NCI-H146 treated with DMSO at 0.1 percent for 48 hours (cell line): ENCODE data around the gene EFCAB8.
"Not testable (repeated sequence)": the region's sequence is repeated elsewhere in the genome, so short reads cannot be mapped to it uniquely, and the experiment has no call there.

Experiments
- DNase-seq: peaks from one replicate; lab custom pipeline; 2025; ENCODE audit not compliant: unreplicated experiment; lab: John Stamatoyannopoulos, UW

EFCAB8 gene

GRCh38 chr20:32943490-32944052, 84.8 kb downstream of the EFCAB8 start:
- DNase-seq, result no peak

DNA sequence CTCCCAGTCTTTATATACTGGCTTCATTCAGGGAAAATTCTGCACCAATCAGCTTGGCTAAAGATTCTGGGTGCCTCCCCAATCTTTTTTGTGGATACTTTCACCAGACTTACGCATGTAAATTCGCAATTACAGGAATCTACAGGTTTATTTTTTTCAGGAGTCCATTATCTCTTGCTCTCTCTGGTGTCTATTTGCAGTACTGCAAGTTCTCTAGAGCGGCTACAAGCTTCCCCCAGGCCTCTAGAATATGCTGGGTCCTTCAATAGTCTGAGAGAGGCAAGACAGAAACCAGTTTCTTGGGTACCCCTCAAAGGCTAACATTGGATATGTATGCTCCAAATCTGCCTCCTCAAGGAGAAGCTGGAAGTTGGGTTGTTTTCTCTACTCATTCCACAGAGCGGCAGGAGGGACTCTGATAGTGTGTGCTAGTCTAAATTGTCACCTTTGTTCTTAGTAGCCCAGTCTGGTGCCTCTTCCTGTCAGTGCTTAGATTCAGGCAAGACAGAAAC, 87.0 kb downstream of the EFCAB8 start:
- peak; percentile 25 for DNase-seq

DNA sequence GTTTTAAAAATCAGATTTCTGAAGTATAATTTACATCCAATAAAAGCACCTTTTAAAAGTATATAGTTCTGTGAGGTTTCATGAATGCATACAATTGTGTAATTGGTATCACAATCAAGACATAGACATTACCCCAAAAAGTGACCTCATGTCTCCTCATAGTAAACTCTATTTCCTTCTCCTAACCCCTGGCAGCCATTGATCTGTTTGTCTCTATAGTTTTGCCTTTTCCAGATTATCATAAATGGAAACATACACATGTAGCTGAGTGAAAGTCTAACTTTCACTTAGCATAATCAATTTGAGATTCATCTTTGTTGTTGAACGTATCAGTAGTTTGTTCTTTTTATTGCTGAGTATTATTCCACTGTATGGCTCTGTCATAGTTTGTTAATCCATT, 87.9 kb downstream of the EFCAB8 start:
- no peak for DNase-seq

DNA sequence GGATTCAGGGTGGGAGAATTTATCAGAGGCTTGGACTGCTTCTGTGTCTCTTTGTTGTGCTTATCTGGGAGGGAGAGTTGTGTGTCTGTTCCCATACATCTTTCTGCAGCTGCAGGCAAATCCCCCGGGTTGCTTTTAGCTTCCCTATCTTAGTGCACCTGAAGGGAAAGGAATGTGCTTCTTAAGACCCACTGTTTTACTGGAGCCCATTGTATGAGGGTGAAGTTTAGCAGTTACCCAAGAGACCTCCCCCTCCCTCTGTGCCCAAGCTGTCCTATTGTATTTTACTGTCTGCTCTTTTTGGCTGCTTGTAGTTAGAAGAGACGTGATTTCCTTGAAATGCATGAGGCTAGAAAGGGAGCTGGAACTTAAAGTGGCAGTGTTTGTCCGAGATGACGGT, 91.8 kb downstream of the EFCAB8 start:
- not testable (repeated sequence) for DNase-seq

DNA sequence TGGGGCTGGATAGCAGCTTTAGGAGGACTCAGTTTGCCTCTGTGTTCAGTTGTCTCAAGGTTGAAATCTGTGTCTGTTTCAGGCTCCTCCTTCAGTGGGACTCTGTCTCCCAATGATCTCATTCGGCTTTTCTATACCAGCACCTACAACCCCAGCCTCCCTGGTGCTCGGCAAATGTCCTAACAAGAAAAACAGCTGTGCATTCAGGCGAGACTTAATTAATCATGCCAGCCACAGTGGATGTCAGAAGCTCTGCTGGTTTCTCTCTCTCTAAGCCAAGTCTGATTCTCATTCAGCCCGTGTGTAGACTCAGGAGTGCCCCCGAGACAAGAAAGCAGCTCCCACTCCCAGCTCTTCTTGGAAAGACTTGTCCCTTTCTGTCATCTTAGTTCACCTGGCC, 98.7 kb downstream of the EFCAB8 start:
- no peak for DNase-seq

- no peak for DNase-seq
Observed at GRCh38 chr20:32958574-32958973, 99.9 kb downstream of the EFCAB8 start.

DNA sequence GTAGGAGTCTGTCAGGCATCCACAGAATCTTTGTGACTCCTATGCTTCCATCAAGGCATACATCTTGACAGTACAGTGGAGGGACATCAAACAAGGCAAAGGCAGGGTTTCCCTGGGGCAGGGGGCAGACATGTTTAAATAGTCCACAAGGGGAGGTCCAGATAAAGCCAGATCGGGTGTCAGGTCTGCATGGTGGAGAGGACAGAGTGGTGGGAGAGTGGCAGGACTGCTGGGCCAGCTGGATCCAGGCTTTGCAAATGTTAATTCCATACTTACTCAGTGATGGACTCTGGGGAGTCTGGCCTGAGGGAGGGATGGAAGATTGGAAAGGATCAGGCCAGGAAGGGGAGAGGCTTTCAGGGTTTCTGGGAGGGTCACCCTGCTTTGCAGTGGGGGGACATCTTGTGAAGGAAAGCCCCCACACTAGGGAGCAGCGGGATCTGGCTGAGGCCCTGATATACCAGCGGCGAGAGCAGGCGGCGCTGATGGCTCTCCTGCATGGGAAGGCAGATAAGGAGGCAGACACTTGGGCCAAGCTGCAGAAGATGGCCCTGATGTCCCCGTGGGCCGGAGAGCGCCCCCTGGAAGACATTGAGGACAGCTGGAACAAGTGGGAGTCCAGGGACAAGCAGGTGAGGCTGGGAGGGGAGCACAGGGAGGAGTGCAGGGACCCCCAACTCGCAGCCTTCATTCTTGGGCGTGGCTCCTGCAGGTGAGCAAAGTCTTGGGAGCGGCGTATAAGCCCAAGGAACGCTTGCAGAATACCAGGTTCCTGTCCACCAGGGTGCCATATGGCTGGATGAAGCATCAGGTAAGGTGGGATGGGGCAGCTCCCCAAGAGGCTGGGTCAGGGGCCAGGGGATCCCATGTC, 100.9 kb downstream of the EFCAB8 start:
- no peak for DNase-seq

GRCh38 chr20:32960222-32960518, 101.4 kb downstream of the EFCAB8 start:
- DNase-seq, result no peak

DNA sequence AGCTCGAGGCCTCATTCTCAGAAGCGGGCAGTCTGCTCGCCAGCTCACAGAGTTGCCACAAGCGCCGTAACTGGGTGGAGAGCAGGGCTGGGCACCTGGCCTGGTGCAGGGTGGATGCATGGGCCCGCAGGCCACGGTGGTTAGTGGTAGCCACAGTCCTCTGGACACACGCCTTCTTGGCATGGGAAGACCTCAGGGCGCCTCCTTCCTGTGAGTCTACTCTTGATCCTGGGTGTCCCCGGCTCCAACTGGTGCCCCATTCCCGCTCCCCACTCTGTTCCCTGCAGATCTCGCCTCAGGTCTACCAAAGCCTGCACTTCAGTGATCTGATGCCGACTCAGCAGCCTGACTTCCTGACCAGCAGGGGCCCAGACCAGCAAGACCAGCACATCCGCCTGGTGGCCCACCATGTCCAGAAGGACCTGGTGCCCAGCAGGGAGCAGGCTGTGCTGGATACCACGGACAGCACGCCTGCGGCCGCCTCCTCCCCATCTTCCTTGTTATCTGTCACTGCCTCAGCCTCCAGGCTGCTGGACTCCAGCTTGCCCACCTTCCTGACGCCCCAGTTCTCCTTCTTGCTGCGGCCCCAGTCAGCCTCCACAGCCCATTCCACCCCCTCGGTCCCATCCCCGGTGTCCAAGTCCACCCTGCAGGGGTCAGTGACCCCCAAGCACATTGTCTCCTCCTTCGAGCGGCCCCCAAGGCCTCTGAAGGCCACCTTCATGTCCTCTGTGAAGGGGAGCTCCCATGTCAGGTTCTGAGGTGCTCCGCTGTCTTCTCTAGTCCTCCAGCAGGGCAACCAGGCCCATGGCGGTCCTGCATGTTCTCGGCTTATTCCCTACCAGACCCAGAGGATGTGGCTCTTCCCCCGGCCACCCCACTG, 102.4 kb downstream of the EFCAB8 start:
- no peak for DNase-seq

DNA sequence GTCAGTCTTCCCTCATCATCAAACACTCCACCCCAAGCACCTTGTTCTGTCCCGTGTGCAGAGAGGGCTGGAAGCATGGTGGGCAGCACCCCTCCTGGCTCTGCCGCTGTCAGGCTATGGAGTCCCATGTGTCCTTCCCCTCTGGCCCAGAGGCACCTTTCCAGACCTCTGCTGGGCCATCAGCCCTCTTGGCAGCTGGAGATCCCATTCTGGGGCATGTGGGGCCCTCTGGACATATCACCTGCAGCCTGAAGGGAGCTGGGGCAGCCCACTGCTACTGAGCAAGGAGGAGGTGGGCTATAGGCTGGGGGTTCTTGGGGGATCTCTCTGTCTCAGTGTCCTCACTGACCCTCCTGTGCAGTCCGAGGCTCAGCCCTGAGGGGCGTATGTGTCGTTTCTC, 103.3 kb downstream of the EFCAB8 start:
- DNase-seq, result no peak

DNA sequence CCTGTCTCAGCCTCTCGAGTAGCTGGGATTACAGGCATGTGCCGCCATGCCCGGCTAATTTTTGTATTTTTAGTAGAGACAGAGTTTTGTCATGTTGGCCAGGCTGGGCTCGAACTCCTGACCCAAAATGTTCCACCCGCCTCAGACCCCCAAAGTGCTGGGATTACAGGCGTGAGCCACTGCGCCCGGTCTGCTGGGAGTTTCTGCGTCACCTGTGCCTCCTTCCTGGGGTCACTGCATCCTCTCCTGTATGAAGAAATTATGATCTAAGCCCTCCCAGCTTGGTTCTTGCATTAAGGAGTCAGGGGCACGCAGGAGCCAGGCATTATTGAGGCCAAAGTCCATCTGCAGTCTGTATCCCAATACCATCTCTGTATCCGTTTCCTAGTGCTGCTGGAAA, 103.9 kb downstream of the EFCAB8 start:
- DNase-seq, result not testable (repeated sequence)

DNA sequence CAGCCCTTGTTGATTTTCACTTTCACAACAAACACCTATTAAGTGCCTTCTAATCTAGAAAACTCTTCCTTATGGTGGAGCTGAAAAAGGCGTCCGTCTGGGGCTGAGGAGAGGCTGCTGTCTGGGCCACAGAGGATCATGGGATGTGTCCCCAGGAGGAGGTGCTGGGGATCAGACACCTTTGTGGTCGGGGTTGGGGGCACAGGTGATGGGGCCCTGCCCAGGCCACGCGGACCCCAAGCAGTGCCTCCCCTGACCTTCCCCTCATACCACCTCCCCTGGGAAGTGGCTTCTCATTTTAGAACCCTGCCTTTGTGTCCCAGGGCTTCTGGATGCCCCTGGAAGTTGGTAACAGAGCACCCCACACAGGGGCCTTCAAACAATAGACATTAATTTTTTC, 104.5 kb downstream of the EFCAB8 start:
- DNase-seq, result no peak

DNA sequence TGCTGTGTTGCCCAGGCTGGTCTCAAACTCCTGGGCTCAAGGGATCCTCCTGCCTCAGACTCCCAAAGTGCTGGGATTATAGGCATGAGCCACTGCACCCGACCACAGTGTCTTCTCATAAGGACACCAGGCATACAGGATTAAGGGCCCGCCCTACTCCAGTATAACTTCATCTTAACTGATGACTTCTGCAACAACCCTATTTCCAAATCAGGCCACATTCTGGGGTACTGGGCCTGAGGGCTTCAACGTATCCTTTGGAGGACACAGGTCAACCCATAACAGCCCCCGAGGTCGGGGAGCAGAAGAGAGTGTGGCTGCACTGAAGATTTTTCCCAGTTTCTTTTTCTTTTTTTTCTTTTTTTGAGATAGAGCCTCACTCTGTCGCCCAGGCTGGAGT, 105.9 kb downstream of the EFCAB8 start:
- DNase-seq, result no peak

GRCh38 chr20:32965115-32965514, 106.4 kb downstream of the EFCAB8 start:
- no peak for DNase-seq

GRCh38 chr20:32965581-32966373, 107.1 kb downstream of the EFCAB8 start:
- DNase-seq, result no peak

- no peak for DNase-seq
Observed at GRCh38 chr20:32966382-32966781, 107.7 kb downstream of the EFCAB8 start.

DNA sequence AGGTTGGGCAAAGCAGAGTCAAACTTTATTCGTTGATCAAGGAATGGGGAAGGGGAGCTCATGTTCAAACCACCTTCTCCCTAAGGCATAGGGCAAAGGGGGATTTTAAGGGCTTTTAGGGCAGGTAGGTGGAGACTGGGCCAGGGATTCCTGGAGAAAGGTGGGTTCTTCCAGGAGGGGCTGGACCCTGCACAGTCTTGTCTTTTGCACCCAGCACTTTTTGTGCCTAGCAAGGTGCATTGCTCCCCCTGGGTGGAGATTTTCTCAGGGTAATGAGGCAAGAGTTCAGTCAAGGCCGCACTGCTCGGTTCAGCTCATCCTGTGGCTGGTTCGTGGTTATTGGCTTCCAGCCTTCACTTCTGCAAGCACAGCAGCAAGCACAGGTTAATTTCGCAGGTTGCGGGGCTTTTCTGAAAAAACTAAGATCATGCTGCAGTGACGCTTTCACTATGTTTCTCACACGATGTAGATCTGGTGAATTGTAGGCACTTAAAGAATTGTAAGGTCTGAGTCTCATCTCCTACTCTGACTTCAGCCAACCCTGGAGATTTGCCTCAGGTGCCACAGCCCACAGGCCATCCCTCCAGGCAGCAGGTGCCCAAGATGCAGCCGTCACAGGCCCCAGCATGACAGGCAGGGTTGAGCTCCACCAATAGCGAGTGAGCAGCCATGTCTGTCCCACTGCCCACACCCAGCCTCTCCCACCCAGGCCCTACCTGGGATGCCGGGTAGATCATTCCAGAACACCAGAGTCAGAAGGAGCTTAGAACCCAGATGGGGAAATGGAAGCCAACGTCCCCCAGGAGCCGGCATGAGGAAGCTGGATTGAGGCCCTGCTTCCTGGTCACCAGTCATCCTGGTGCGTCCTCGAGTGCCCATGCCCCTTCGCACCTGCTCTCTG, 108.4 kb downstream of the EFCAB8 start:
- no peak for DNase-seq

DNA sequence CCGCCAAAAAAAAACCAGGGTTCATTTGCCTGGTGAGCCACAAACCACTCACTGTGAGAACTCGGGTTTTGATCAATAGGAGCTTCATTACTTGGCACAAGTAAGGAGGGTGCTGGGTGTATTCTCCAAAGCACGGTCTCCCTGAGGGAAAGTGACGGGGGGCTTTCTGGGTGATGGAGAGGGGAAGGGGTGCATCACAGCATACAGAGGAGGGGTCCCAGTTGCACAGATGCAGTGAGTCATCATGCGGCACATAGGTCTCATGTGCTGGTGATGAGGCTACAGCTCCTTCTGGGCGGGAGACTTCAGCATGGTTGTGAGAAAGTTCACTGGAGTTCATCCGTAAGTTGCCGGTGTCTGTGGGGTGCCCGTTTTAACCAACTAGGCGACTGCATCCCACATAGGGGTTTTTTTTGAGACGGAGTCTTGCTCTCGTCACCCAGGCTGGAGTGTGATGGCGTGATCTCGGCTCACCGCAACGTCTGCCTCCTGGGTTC, 109.3 kb downstream of the EFCAB8 start:
- no peak for DNase-seq

DNA sequence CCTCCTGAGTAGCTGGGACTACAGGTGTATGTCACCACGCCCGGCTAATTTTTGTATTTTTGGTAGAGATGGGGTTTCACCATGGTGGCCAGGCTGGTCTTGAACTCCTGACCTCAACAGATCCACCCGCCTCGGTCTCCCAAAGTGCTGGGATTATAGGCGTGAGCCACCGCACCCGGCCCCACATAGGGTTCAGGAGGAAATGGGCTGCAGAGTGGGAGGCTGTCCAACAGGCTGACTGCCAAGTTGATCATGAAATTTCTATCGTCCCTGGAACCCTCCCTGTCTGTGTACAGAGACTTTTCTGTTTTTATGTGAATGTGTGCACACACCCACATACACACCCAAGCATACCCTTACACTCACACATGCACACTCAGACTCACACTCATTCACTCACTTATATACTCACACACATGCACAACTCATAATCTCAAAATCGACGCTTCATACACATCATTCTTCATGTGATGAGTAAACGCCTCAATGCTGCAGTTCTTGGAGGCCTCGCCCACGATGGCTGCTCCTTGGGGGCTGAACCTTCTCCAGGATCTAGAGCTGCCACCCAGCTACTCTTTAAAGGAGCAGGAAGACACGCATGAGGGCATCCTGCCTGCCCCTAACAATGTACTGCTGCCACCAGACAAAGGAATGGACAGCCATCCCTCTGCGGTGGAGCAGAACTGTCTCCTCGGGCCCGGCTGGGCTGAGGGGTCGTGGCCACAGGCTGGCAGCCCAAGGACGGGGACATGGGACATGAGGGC, 109.9 kb downstream of the EFCAB8 start:
- no peak for DNase-seq
